Left ventricle myocardium inferior (tissue), 1 donor: ENCODE measurements around the gene TMEM163. TPM values are rescaled to one million over a fixed set of nuclear protein-coding genes. Genes with fewer than 3 reads are reported as not detected.

Source experiments
- DNase-seq: peaks from one replicate; pipeline ENCODE4 v3.0.0-alpha.2; 2020
- H3K27ac ChIP-seq: fragments of 200-600 bp; replicated peaks from 2 replicates; pipeline ENCODE4 v1.8.0; 2021
- H3K27me3 ChIP-seq: fragments of 200-600 bp; 2 replicates; pipeline ENCODE4 v1.8.0; 2021; ENCODE audit warnings: low read depth
- H3K36me3 ChIP-seq: fragments of 200-600 bp; 2 replicates; pipeline ENCODE4 v1.8.0; 2021
- H3K4me1 ChIP-seq: fragments of 200-600 bp; 2 replicates; pipeline ENCODE4 v1.8.0; 2021
- H3K4me3 ChIP-seq: fragments of 200-600 bp; 2 replicates; pipeline ENCODE4 v1.8.0; 2021; ENCODE audit warnings: mild to moderate bottlenecking, moderate library complexity
- H3K9me3 ChIP-seq: fragments of 200-600 bp; replicated peaks from 2 replicates; pipeline ENCODE4 v1.8.0; 2021
- intact Hi-C: fragments of 100-400 bp; cut with micrococcal nuclease; formaldehyde crosslinking; loops from one replicate; pipeline ENCODE4 v1.11.0; 2022
- total RNA-seq: library from RNA; stranded (reverse); fragmentation: NEBNext Ultra II Directional; extraction: Animal tissue kit (Norgen Biotek cat#: 25700); gene quantifications from one replicate; pipeline ENCODE4 v1.2.1, GENCODE V29; 2021
- TF ChIP-seq, protein P1 (sequence below): fragments of 200-600 bp; IDR thresholded peaks from 2 replicates; pipeline ENCODE4 v1.8.0; 2021; ENCODE audit warnings: antibody characterized with exemption, mild to moderate bottlenecking, borderline replicate concordance
- donor health status: DM: no; HTN: yes; CAD: no; lungs with severe emphysema.

TMEM163 gene
- total RNA-seq, 1 donor from 2014 or later = 0.22 TPM

- Histone ChIP-seq H3K36me3 (peaks cover 94% of the 10 kb centered on the region), H3K4me3 (no peak overlapping the region), H3K27me3 (no peaks in the 10 kb centered on the region), H3K27ac (no peak overlapping the region), H3K9me3 (no peaks in the 10 kb centered on the region), H3K4me1 (no peaks in the 10 kb centered on the region)
- intact Hi-C loops = no loop called here
- DNase-seq = no peak
- TF ChIP-seq, protein P1, sequence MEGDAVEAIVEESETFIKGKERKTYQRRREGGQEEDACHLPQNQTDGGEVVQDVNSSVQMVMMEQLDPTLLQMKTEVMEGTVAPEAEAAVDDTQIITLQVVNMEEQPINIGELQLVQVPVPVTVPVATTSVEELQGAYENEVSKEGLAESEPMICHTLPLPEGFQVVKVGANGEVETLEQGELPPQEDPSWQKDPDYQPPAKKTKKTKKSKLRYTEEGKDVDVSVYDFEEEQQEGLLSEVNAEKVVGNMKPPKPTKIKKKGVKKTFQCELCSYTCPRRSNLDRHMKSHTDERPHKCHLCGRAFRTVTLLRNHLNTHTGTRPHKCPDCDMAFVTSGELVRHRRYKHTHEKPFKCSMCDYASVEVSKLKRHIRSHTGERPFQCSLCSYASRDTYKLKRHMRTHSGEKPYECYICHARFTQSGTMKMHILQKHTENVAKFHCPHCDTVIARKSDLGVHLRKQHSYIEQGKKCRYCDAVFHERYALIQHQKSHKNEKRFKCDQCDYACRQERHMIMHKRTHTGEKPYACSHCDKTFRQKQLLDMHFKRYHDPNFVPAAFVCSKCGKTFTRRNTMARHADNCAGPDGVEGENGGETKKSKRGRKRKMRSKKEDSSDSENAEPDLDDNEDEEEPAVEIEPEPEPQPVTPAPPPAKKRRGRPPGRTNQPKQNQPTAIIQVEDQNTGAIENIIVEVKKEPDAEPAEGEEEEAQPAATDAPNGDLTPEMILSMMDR = no peak
These were observed 286.9 kb downstream of the TMEM163 start for GRCh38 chr2:134431838-134432434.

DNA sequence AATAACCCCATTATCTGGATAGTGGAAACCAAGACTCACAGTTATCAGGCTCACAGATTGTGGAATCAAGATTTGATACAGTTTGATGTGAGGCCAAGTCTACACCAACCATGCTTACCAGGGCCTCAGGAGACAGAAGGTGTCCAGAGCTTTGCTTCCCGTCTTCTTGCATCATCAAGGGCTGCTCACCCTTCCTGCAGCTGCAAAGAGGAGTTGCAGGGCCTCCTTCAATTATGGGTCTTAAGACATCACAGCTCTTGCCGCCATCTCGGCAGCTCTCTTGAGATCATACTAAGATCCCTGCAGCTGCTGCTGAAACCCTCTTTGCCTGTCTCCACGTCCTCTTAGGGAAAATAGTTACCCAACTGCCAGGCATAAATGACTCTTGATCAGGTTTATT, 288.9 kb downstream of the TMEM163 start:
- H3K4me3 ChIP-seq = no peak overlapping the region
- intact Hi-C loops = no loop called here
- TF ChIP-seq, protein P1 = no peak

DNA sequence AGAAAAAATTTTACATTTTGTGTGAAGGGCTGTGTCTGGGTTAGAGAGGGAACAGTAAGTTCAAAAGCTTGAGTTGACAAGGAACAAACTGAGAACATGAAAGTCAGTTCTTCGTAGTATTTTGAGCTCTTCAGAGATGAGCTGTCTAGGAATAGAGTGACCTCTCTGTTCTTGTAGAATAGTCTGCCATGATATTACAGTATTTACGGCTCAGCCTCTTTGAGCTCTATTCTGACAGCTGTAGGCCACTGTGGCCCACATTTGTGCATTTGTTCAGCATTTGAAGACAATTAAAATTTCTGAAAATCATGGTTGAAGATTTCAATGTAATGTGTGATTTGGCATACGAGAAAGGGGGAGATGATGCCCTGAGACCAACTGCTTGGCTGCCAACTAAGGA, 292.1 kb downstream of the TMEM163 start:
- DNase-seq = no peak
- Histone ChIP-seq H3K27me3 (no peaks in the 10 kb centered on the region), H3K4me1 (peaks cover 10% of the 10 kb centered on the region), H3K27ac (no peak overlapping the region), H3K36me3 (peaks cover 64% of the 10 kb centered on the region), H3K9me3 (no peaks in the 10 kb centered on the region), H3K4me3 (no peak overlapping the region)
- intact Hi-C loops = no loop called here
- TF ChIP-seq, protein P1 = no peak

More for the DNA sequence above, 288.9 kb downstream of the TMEM163 start:
- no peaks in the 10 kb centered on the region for H3K4me1 ChIP-seq
- no peak for DNase-seq
- H3K36me3 ChIP-seq = peaks cover 82% of the 10 kb centered on the region
- H3K9me3 ChIP-seq = no peaks in the 10 kb centered on the region
- H3K27me3 ChIP-seq = no peaks in the 10 kb centered on the region
- H3K27ac ChIP-seq = no peak overlapping the region

GRCh38 chr2:134425724-134426496, 292.9 kb downstream of the TMEM163 start:
- peaks cover 56% of the 10 kb centered on the region for H3K36me3 ChIP-seq

GRCh38 chr2:134421556-134422328, 297.1 kb downstream of the TMEM163 start:
- Histone ChIP-seq H3K36me3 (peaks cover 19% of the 10 kb centered on the region), H3K27ac (peak overlapping the region; percentile 67), H3K4me1 (peaks cover 32% of the 10 kb centered on the region), H3K4me3 (no peak overlapping the region), H3K27me3 (no peaks in the 10 kb centered on the region), H3K9me3 (no peaks in the 10 kb centered on the region)
- intact Hi-C loops = no loop called here
- TF ChIP-seq, protein P1 = no peak
- no peak for DNase-seq

More at GRCh38 chr2:134425724-134426496, 292.9 kb downstream of the TMEM163 start:
- Histone ChIP-seq H3K27me3 (no peaks in the 10 kb centered on the region), H3K9me3 (no peaks in the 10 kb centered on the region), H3K4me1 (peaks cover 18% of the 10 kb centered on the region), H3K4me3 (no peak overlapping the region), H3K27ac (no peak overlapping the region)
- TF ChIP-seq, protein P1 = no peak
- intact Hi-C loops = no loop called here
- DNase-seq = no peak
